NCI-H1694 (cell line): ENCODE results near the gene PPARGC1A.

Source experiments
- DNase-seq: peaks from one replicate; lab custom pipeline; 2025; lab: John Stamatoyannopoulos, UW

Gene PPARGC1A

GRCh38 chr4:23911675-23912455 is 22.0 kb upstream of the PPARGC1A start:
- no peak for DNase-seq

- DNase-seq: no peak
These were observed 19.8 kb upstream of the PPARGC1A start for GRCh38 chr4:23909671-23910070.

- no peak for DNase-seq
These were observed 17.0 kb upstream of the PPARGC1A start for GRCh38 chr4:23906839-23907238.

DNA sequence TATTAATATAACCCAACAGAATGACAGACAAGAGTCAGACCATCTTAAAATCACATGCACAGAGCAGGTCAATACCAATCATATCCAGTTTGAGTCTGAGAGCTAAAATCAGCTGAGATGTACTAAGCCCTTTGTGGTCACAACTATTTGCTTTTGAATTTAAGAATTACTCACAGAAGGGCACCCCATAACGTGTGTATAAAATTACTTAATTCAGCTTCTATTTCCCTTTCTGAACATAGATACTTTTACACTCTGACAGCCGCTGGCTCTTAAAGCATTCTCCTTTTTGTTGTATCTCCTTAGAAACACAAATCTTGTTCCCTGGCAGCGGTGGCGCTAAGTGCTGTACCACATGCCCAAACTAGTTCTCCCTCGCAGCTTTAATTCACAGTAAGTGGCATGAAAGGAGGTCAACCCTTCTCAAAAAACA is 14.8 kb upstream of the PPARGC1A start:
- DNase-seq: no peak

GRCh38 chr4:23903859-23904438 is 14.1 kb upstream of the PPARGC1A start:
- peak; percentile 4 for DNase-seq

- no peak for DNase-seq
These were observed 12.5 kb upstream of the PPARGC1A start for GRCh38 chr4:23902222-23902804.

- no peak for DNase-seq
These were observed 10.8 kb upstream of the PPARGC1A start for GRCh38 chr4:23900636-23901035.

DNA sequence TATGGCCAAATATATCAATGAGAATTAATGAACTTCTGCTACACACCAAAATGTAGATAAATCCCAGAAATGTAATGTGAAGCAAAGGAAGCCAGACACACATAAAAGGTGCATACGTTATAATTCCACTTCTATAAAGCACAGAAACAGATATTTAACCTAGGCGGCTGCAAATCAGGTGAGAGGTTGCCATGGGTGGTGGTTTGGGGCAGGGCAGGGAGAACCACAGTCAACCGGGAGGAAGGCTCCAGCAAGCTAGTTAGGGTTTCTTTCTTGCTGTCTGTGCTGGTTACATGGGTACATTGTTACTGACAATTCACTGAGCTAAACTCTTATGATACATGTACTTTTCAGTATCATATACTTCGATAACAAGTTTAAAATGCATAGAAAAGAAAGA is 9.7 kb upstream of the PPARGC1A start:
- no peak for DNase-seq

- no peak for DNase-seq
These were observed 7.8 kb upstream of the PPARGC1A start for GRCh38 chr4:23897564-23898109.

GRCh38 chr4:23894021-23894420 is 4.2 kb upstream of the PPARGC1A start:
- DNase-seq: no peak

DNA sequence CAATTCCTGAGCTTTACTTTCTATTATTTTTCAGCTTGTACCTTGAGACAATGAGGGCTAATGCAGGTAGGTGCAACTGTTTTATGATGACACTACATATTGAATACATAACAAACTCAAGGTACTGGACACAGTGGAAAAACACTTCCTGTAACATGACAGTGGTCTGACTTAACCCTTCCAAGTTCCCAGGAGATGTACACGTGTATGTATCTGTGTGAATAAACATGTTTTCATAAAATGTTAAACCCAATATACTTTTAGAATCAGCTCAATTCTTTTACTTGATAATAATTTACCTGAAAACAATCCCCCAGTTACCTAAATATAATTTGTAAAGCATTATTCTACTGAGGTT is 1.2 kb upstream of the PPARGC1A start:
- DNase-seq: no peak

- no peak for DNase-seq
These were observed 669 bp upstream of the PPARGC1A start for GRCh38 chr4:23890369-23891063.

DNA sequence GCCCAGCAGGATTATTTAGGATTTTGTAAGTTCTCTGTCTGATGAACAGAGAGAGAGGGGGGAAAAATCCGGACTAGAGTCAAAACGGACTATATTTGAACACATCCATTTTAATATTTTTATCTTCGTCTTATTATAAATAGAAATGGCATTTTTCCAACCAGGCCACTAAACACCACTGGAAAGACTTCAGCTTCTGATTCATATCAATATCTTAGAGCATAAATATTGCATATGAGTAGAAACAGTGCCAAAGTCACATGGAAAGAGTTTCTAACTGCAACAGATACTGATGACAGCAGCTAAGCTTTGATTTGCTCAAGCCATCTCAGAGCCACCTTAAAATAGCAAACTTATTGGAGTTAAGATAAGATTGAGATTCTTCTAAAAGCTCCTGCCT is 456 bp downstream of the PPARGC1A start:
- DNase-seq: no peak

DNA sequence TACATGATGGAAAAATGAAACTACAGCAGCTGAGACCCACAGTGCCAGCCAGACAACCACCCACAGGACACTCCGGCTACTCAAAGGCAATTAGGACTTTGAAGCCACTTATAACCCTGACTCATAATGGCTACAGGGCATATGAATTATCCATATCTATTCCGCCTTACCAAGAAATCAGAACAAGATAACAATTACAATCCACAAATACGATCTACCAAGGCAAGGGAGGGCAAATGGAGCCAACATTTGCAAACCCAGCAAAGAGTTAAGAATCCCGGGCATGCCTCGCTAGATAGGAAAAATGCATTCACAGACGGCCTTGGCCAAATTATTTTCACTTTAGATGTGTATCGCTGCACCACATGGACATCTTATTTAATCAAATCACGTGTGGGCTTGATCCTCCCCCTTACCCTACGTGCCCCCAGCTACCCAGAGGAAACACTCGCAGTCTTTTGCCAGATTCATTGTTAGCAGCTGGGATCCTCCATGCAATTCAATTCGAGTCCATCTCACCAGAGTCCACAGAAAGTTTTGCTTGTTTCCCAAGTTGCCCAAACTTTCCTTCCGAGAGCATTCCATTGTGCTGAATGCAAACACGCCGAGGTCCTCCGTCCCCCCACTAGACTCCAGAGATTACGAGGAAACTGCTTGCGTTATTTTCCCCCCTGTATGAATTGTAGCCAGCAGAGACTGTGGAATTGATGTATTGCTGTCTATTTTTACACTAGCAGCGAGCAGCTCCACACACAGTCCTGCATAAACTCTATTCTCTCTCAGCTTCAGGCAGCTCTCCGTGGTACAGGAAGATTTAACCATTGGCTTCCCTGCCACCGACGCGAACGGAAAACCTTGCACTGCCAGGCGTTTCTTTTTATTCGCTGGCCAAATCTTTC is 1.2 kb downstream of the PPARGC1A start:
- no peak for DNase-seq

GRCh38 chr4:23887989-23888388 is 1.9 kb downstream of the PPARGC1A start:
- no peak for DNase-seq

GRCh38 chr4:23887173-23887572 is 2.7 kb downstream of the PPARGC1A start:
- DNase-seq: no peak

DNA sequence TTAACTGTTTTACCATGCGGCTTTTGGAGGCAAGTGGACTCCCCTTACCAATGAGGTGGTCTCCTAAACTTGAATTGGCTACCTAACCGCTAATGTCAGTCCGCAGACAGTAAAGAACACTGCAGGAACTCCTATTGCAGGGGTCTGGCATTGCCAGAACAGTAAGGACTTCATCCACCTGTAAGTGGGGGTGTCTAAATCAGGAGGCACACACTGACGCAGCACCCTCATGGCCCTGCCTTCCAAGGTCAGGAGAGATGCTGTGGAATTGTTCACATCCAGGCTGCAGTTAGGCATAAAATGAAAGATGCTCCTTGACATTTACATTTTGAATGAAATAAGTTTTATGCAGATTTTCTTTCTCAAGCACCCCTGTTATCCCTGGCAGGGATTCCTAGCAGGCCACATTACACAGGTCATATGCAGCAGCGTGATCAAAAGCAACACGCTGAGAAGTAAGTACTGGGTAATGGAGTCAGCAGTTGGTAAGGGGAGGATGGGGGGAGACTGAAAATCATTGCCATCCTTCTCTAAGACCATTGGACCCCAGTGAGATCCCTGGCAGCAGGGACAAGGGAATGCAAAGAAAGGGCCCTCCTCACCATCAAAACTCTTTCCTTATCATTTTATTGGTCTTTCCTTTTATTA is 3.8 kb downstream of the PPARGC1A start:
- DNase-seq: no peak

- DNase-seq: no peak
These were observed 5.1 kb downstream of the PPARGC1A start for GRCh38 chr4:23884741-23885140.

- no peak for DNase-seq
These were observed 5.6 kb downstream of the PPARGC1A start for GRCh38 chr4:23884261-23884660.

GRCh38 chr4:23882976-23883531 is 6.8 kb downstream of the PPARGC1A start:
- DNase-seq: no peak
